ENCODE measurements around the gene IL1RN. TPM values are rescaled to one million over a fixed set of nuclear protein-coding genes. Genes with fewer than 3 reads are reported as not detected.

The IL1RN gene
- polyA plus RNA-seq, 3 donors = 89.9 to 109 (median 92.0) TPM

GRCh38 chr2:113105047-113105785 lies 22.2 kb upstream of the IL1RN start:
- H4K20me1 ChIP-seq (ENCODE audit: insufficient read depth, low read length) = no peaks in the 10 kb centered on the region
- Mint-ChIP-seq H3K4me3 (no peak overlapping the region), H3K27ac (peak overlapping the region in 3 of 7 donors; percentile 6 to 57 (median 26)), H3K9me3 (peaks cover 0 to 5% (median 3%) of the 10 kb centered on the region in 7 donors), H3K27me3 (ENCODE audit: low read depth in 3 of 3) (peaks cover 0 to 7% (median 0%) of the 10 kb centered on the region in 3 donors), H3K36me3 (peaks cover 3 to 4% of the 10 kb centered on the region in 2 donors), H3K4me1 (peaks cover 13% of the 10 kb centered on the region)
- DNase-seq = peak in 2 of 3 donors; percentile 59 to 84
- H3K4me3 ChIP-seq (replicated peaks in 1 of 3; ENCODE audit: low read depth in 2 of 3, low read length in 3 of 3) = no peak overlapping the region
- H3K79me2 ChIP-seq (ENCODE audit: insufficient read depth, low read length) = no peaks in the 10 kb centered on the region
- H3K4me1 ChIP-seq (ENCODE audit: control insufficient read depth in 1 of 2, insufficient read depth in 2 of 2, low read length in 2 of 2) = no peaks in the 10 kb centered on the region
- H2AFZ ChIP-seq (ENCODE audit: insufficient read depth, low read depth, low read length, poor library complexity, severe bottlenecking) = no peak overlapping the region
- peaks cover 0 to 3% of the 10 kb centered on the region in 2 donors for H3K9me3 ChIP-seq (replicated peaks in 1 of 2; ENCODE audit: control insufficient read depth in 1 of 2, insufficient read depth in 1 of 2, low read length in 2 of 2)
- H3K36me3 ChIP-seq (replicated peaks in 1 of 2; ENCODE audit: control insufficient read depth in 1 of 2, insufficient read depth in 2 of 2, low read length in 2 of 2) = no peaks in the 10 kb centered on the region
- no peak overlapping the region for H3K9ac ChIP-seq (ENCODE audit: insufficient read depth, low read length, poor library complexity, severe bottlenecking)
- no peaks in the 10 kb centered on the region for H3K27me3 ChIP-seq (ENCODE audit: control insufficient read depth in 2 of 2, insufficient read depth in 2 of 2, low read length in 2 of 2)
- intact Hi-C loops (cut with micrococcal nuclease) = loop anchor here in 1 of 2 donors (2.0 kb wide), 1 partner anchor 22 kb away; no protein-coding TSS in a partner anchor
- no peak for TF ChIP-seq CTCF (IDR thresholded peaks at IDR 0.05)
- H3K27ac ChIP-seq (ENCODE audit: low read depth in 1 of 2, low read length in 2 of 2) = no peak overlapping the region
- H3K4me2 ChIP-seq (replicated peaks; ENCODE audit: extremely low read depth, low read length, poor library complexity, severe bottlenecking) = no peak overlapping the region
- 97% methylated on average over 3 of the region's 6 CpGs for WGBS (ENCODE audit: insufficient coverage)

GRCh38 chr2:113111121-113111520 lies 16.3 kb upstream of the IL1RN start:
- H3K4me1 ChIP-seq (ENCODE audit: control insufficient read depth in 1 of 2, insufficient read depth in 2 of 2, low read length in 2 of 2) = peaks cover 49 to 52% of the 10 kb centered on the region in 2 donors
- no peak overlapping the region for H2AFZ ChIP-seq (ENCODE audit: insufficient read depth, low read depth, low read length, poor library complexity, severe bottlenecking)
- no peak for TF ChIP-seq CTCF (IDR thresholded peaks at IDR 0.05)
- H3K79me2 ChIP-seq (ENCODE audit: insufficient read depth, low read length) = no peaks in the 10 kb centered on the region
- no peaks in the 10 kb centered on the region for H3K27me3 Mint-ChIP-seq (ENCODE audit: low read depth in 3 of 3)
- H3K27ac ChIP-seq (ENCODE audit: low read depth in 1 of 2, low read length in 2 of 2) = peak overlapping the region in 1 of 2 donors; percentile 65
- H3K4me3 Mint-ChIP-seq = no peak overlapping the region
- no peaks in the 10 kb centered on the region for H3K36me3 ChIP-seq (replicated peaks in 1 of 2; ENCODE audit: control insufficient read depth in 1 of 2, insufficient read depth in 2 of 2, low read length in 2 of 2)
- H4K20me1 ChIP-seq (ENCODE audit: insufficient read depth, low read length) = no peaks in the 10 kb centered on the region
- H3K27me3 ChIP-seq (ENCODE audit: control insufficient read depth in 2 of 2, insufficient read depth in 2 of 2, low read length in 2 of 2) = no peaks in the 10 kb centered on the region
- DNase-seq = no peak
- no peak overlapping the region for H3K9ac ChIP-seq (ENCODE audit: insufficient read depth, low read length, poor library complexity, severe bottlenecking)
- no peak overlapping the region for H3K4me2 ChIP-seq (replicated peaks; ENCODE audit: extremely low read depth, low read length, poor library complexity, severe bottlenecking)
- no peaks in the 10 kb centered on the region for H3K9me3 Mint-ChIP-seq
- H3K4me3 ChIP-seq (replicated peaks in 1 of 3; ENCODE audit: low read depth in 2 of 3, low read length in 3 of 3) = peak overlapping the region in 1 of 3 experiments; percentile 5
- no peaks in the 10 kb centered on the region for H3K4me1 Mint-ChIP-seq
- H3K27ac Mint-ChIP-seq = peak overlapping the region in 1 of 7 donors; percentile 31
- intact Hi-C loops (cut with micrococcal nuclease) = no loop called here
- 0% methylated on average over 1 of the region's 3 CpGs for WGBS (ENCODE audit: insufficient coverage)
- H3K9me3 ChIP-seq (replicated peaks in 1 of 2; ENCODE audit: control insufficient read depth in 1 of 2, insufficient read depth in 1 of 2, low read length in 2 of 2) = no peaks in the 10 kb centered on the region
- H3K36me3 Mint-ChIP-seq = no peaks in the 10 kb centered on the region
